Mucosa of descending colon (tissue), 3 donors: ENCODE data around the gene ZSCAN16. TPM values are rescaled to one million over a fixed set of nuclear protein-coding genes. Genes with fewer than 3 reads are reported as not detected.

ENCODE experiments used
- ATAC-seq: fragments of 200-7000 bp; cut with Tn5 transposase; one replicate; pipeline ENCODE4 v1.9.1; 2020; ENCODE audit warnings: mild to moderate bottlenecking, moderate library complexity
- DNase-seq, 3 donors: peaks; one replicate each; pipeline ENCODE4 v3.0.0-alpha.2; 2020
- H3K36me3 ChIP-seq: fragments of 200-600 bp; one replicate; pipeline ENCODE4 v1.8.0; 2021; ENCODE audit warnings: low read depth, mild to moderate bottlenecking
- H3K4me1 ChIP-seq: fragments of 200-600 bp; one replicate; pipeline ENCODE4 v1.8.0; 2021; ENCODE audit warnings: low read depth, mild to moderate bottlenecking
- H3K4me3 ChIP-seq: fragments of 200-600 bp; one replicate; pipeline ENCODE4 v1.8.0; 2021; ENCODE audit warnings: mild to moderate bottlenecking
- H3K9me3 ChIP-seq: fragments of 200-600 bp; one replicate; pipeline ENCODE4 v1.8.0; 2021; ENCODE audit warnings: mild to moderate bottlenecking
- intact Hi-C, 2 donors: fragments of 100-400 bp; cut with DNase I in 1 of 2; cut with micrococcal nuclease in 1 of 2; formaldehyde crosslinking; loops; one replicate each; pipeline versions ENCODE4 v1.11.0 to v1.11.1; 2022; cut with DNase I, micrococcal nuclease
- total RNA-seq, 3 donors: library from RNA; stranded (reverse); fragmentation: NEBNext Ultra II Directional in 2 of 3; extraction: Animal tissue kit (Norgen Biotek cat#: 25700) in 2 of 3; gene quantifications; one replicate each; pipeline versions ENCODE4 v1.2.1 to v1.2.4, GENCODE V29; 2021 to 2023
- TF ChIP-seq, protein P1 (sequence below): fragments of 200-600 bp; IDR thresholded peaks from one replicate; pipeline ENCODE4 v1.8.0; 2022; ENCODE audit warnings: antibody characterized with exemption, mild to moderate bottlenecking
- donor health status: DM: no; HTN: no; CAD: no; lungs with moderate emphysema.
- donor health status: DM: no; HTN: no; CAD: no.
- donor health status: DM: no; HTN: yes; CAD: no.

Gene ZSCAN16
- total RNA-seq, 3 donors from 2014 or later: 7.4 to 9.5 (median 8.3) TPM

DNA sequence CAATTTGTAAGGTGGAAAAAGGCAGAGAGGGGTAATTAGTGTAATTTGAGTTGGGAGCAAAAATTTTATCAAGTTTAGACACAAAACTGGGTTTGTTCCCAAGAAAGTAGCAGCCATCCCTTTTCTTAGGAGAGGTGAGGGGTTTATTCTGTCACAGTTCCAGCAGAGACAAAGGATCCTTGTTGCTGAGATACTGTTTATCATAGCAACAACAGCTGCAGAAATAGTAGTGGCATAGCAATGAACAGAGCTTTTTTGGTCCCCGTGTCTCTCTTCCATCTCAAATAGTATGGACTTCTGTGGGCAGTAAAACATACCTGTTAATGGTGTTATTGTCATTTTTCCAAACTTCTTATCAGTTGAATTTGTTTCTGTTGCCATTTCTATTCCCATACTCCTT, 41.2 kb downstream of the ZSCAN16 start:
- H3K36me3 ChIP-seq: no peaks in the 10 kb centered on the region
- H3K4me1 ChIP-seq: no peaks in the 10 kb centered on the region
- no peak overlapping the region for H3K4me3 ChIP-seq
- no peak for DNase-seq
- H3K9me3 ChIP-seq: no peaks in the 10 kb centered on the region
- no peak for ATAC-seq
- TF ChIP-seq, protein P1, sequence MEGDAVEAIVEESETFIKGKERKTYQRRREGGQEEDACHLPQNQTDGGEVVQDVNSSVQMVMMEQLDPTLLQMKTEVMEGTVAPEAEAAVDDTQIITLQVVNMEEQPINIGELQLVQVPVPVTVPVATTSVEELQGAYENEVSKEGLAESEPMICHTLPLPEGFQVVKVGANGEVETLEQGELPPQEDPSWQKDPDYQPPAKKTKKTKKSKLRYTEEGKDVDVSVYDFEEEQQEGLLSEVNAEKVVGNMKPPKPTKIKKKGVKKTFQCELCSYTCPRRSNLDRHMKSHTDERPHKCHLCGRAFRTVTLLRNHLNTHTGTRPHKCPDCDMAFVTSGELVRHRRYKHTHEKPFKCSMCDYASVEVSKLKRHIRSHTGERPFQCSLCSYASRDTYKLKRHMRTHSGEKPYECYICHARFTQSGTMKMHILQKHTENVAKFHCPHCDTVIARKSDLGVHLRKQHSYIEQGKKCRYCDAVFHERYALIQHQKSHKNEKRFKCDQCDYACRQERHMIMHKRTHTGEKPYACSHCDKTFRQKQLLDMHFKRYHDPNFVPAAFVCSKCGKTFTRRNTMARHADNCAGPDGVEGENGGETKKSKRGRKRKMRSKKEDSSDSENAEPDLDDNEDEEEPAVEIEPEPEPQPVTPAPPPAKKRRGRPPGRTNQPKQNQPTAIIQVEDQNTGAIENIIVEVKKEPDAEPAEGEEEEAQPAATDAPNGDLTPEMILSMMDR: no peak
- intact Hi-C loops: no loop called here

DNA sequence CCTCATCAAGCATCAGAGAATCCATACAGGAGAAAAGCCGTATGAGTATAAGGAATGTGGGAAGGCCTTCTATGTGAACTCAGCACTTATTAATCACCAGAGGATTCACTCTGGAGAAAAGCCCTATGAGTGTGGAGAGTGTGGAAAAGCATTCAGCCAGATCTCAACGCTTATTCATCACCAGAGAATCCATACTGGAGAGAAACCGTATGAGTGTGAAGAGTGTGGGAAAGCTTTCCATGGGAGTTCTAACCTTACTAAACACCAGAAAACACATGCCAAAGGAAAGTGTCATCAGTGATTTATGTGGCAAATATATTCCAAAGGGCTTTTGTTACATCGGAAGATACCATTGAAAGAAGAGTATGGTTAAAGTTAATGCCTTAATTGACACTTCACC, 42.7 kb downstream of the ZSCAN16 start:
- TF ChIP-seq, protein P1: no peak
- H3K9me3 ChIP-seq: no peaks in the 10 kb centered on the region
- H3K4me1 ChIP-seq: no peaks in the 10 kb centered on the region
- no peaks in the 10 kb centered on the region for H3K36me3 ChIP-seq
- no peak overlapping the region for H3K4me3 ChIP-seq
- intact Hi-C loops: no loop called here
- DNase-seq (no peak), ATAC-seq (no peak)

DNA sequence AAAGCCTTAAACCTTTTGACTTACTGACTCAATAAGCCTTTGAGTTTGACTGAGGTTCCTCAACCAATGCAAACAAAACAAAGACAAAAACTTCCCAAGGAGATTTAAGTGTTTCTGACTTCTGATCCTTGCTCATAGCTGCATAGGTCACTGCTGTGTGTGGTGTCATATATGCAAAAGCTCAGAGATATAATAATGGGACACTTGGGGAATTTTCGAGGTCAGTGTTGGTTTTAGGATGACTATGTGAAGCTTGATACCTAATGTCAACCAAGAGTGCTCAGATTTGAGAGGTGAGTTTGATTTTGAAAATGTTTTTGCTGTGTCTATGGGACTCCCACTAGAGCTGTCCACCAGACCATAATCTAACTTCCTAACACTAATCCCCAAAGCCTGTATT, 43.5 kb downstream of the ZSCAN16 start:
- DNase-seq: no peak
- Histone ChIP-seq H3K4me3 (no peak overlapping the region), H3K36me3 (no peaks in the 10 kb centered on the region), H3K9me3 (no peaks in the 10 kb centered on the region), H3K4me1 (no peaks in the 10 kb centered on the region)
- no peak for ATAC-seq
- TF ChIP-seq, protein P1: no peak
- intact Hi-C loops: no loop called here

DNA sequence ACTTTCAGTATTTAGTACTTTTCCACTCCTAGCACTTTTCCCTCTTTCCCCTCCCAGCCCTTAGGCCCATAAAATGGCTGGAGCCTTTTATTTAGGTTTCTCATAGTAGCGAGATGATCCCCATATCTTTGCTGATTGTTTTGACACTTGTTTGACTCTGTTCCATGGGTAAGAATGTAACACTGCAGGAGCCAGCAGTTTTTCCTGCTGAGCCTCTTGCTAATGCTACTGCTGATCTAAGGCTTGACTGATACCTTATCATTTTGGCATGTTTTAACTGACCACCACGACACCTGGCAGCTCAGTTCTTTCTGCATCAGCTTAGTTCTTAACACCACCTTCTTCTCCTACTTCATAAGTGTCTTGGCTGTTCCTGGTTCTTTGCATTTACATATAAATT, 46.9 kb downstream of the ZSCAN16 start:
- H3K4me3 ChIP-seq: no peak overlapping the region
- H3K36me3 ChIP-seq: no peaks in the 10 kb centered on the region
- TF ChIP-seq, protein P1: no peak
- ATAC-seq (no peak), DNase-seq (no peak)
- H3K4me1 ChIP-seq: no peaks in the 10 kb centered on the region
- H3K9me3 ChIP-seq: no peaks in the 10 kb centered on the region
- intact Hi-C loops: no loop called here

DNA sequence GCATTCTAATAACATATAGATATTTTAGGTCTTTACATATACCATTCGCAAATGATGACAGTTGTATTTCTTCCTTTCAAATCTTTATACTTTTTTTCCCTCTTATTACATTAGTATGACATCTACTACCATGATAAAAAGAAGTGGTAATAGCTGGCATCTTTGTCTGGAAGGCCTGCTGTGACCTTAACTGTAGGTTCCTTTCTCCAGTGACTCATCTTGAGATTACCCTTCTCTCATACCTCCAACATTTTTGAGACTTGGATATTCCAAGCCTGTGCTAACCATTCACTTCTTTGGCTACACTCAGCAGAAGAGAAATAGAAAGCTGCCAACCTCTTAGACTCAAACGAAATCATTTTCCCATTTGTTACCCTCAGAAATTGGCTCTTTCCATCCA, 47.6 kb downstream of the ZSCAN16 start:
- DNase-seq: no peak
- TF ChIP-seq, protein P1: no peak
- H3K4me3 ChIP-seq: no peak overlapping the region
- H3K4me1 ChIP-seq: no peaks in the 10 kb centered on the region
- no peak for ATAC-seq
- H3K9me3 ChIP-seq: no peaks in the 10 kb centered on the region
- intact Hi-C loops: no loop called here
- no peaks in the 10 kb centered on the region for H3K36me3 ChIP-seq

DNA sequence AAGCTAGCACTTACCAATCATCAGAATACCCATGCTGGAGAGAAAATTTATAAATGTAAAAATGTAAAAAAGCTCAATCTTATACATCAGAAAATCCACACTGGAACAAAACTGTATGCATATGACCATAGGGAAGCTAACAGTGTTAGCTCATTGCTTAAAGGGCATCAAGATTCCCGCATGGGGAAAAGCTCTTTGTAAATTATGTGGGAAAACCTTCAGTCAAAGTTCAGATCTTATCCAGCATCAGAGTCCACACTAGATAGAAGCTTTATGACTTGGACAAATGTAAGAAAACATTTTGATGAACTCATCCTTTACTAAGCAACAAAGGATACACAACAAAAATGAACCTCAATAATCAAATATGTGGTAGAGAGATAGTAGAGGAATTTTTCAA, 52.0 kb downstream of the ZSCAN16 start:
- Histone ChIP-seq H3K36me3 (no peaks in the 10 kb centered on the region), H3K4me3 (no peak overlapping the region), H3K4me1 (no peaks in the 10 kb centered on the region), H3K9me3 (no peaks in the 10 kb centered on the region)
- no peak for DNase-seq
- ATAC-seq: no peak
- intact Hi-C loops: no loop called here
- TF ChIP-seq, protein P1: no peak
